BLaER1 (cell line): ENCODE measurements around the gene EFNA5.

ENCODE experiments used
- H3K27ac ChIP-seq: shearing (Covaris generic); formaldehyde crosslinking; 2 replicates; pipeline ENCODE4 v1.8.1; 2022
- H3K27me3 ChIP-seq: shearing (Covaris generic); formaldehyde crosslinking; 2 replicates; pipeline ENCODE4 v1.8.1; 2022
- H3K36me3 ChIP-seq: shearing (Covaris generic); formaldehyde crosslinking; 2 replicates; pipeline ENCODE4 v1.8.1; 2022
- H3K4me1 ChIP-seq: shearing (Covaris generic); formaldehyde crosslinking; 2 replicates; pipeline ENCODE4 v1.8.1; 2022
- H3K4me2 ChIP-seq: shearing (Covaris generic); formaldehyde crosslinking; 2 replicates; pipeline ENCODE4 v1.8.1; 2022
- H3K4me3 ChIP-seq: shearing (Covaris generic); formaldehyde crosslinking; 2 replicates; pipeline ENCODE4 v1.8.1; 2022
- H3K9ac ChIP-seq: shearing (Covaris generic); formaldehyde crosslinking; 2 replicates; pipeline ENCODE4 v1.8.1; 2022
- H3K9me3 ChIP-seq: shearing (Covaris generic); formaldehyde crosslinking; 2 replicates; pipeline ENCODE4 v1.8.1; 2022
- H4K20me1 ChIP-seq: shearing (Covaris generic); formaldehyde crosslinking; 2 replicates; pipeline ENCODE4 v1.8.1; 2022
- Cebpa-rat ChIP-seq: shearing (Covaris generic); IDR thresholded peaks from 2 replicates; pipeline ENCODE4 v1.8.1; 2022

The EFNA5 gene

GRCh38 chr5:107666051-107666655 is 4.6 kb downstream of the EFNA5 start:
- H3K4me2 ChIP-seq: no peak overlapping the region
- H3K27ac ChIP-seq: no peak overlapping the region
- no peak for TF ChIP-seq Cebpa-rat
- H3K4me1 ChIP-seq: peaks cover 16% of the 10 kb centered on the region
- H3K36me3 ChIP-seq: no peaks in the 10 kb centered on the region
- H3K9ac ChIP-seq: no peak overlapping the region
- no peak overlapping the region for H3K4me3 ChIP-seq
- H3K27me3 ChIP-seq: peaks cover 32% of the 10 kb centered on the region
- H3K9me3 ChIP-seq: no peaks in the 10 kb centered on the region; the same call in 1 of the 2 replicates
- H4K20me1 ChIP-seq: peaks cover 21% of the 10 kb centered on the region

GRCh38 chr5:107665036-107665570 is 5.6 kb downstream of the EFNA5 start:
- H3K9ac ChIP-seq: no peak overlapping the region
- H3K4me2 ChIP-seq: no peak overlapping the region
- no peak overlapping the region for H3K27ac ChIP-seq
- peaks cover 22% of the 10 kb centered on the region for H3K27me3 ChIP-seq
- H3K36me3 ChIP-seq: no peaks in the 10 kb centered on the region
- H3K4me1 ChIP-seq: peaks cover 6% of the 10 kb centered on the region
- no peak overlapping the region for H3K4me3 ChIP-seq
- no peak for TF ChIP-seq Cebpa-rat
- no peaks in the 10 kb centered on the region; the same call in 1 of the 2 replicates for H3K9me3 ChIP-seq
- peaks cover 10% of the 10 kb centered on the region for H4K20me1 ChIP-seq

GRCh38 chr5:107663697-107664096 is 7.0 kb downstream of the EFNA5 start:
- no peak overlapping the region for H3K9ac ChIP-seq
- H3K27me3 ChIP-seq: peaks cover 8% of the 10 kb centered on the region
- H3K4me1 ChIP-seq: no peaks in the 10 kb centered on the region
- H3K4me2 ChIP-seq: no peak overlapping the region
- no peak for TF ChIP-seq Cebpa-rat
- no peak overlapping the region for H3K27ac ChIP-seq
- no peak overlapping the region for H3K4me3 ChIP-seq
- H4K20me1 ChIP-seq: no peaks in the 10 kb centered on the region
- no peaks in the 10 kb centered on the region for H3K36me3 ChIP-seq
- H3K9me3 ChIP-seq: no peaks in the 10 kb centered on the region

- no peak overlapping the region for H3K4me3 ChIP-seq
- H3K9me3 ChIP-seq: no peaks in the 10 kb centered on the region
- TF ChIP-seq Cebpa-rat: no peak
- no peaks in the 10 kb centered on the region for H3K27me3 ChIP-seq
- H3K4me1 ChIP-seq: no peaks in the 10 kb centered on the region
- no peak overlapping the region for H3K27ac ChIP-seq
- H3K4me2 ChIP-seq: no peak overlapping the region
- H4K20me1 ChIP-seq: no peaks in the 10 kb centered on the region
- H3K36me3 ChIP-seq: no peaks in the 10 kb centered on the region
- H3K9ac ChIP-seq: no peak overlapping the region
These were observed 9.1 kb downstream of the EFNA5 start for GRCh38 chr5:107661650-107662044.

- Histone ChIP-seq H3K4me1 (no peaks in the 10 kb centered on the region), H3K9me3 (no peaks in the 10 kb centered on the region), H3K4me3 (no peak overlapping the region), H3K36me3 (no peaks in the 10 kb centered on the region), H3K4me2 (no peak overlapping the region), H3K27me3 (no peaks in the 10 kb centered on the region), H4K20me1 (no peaks in the 10 kb centered on the region), H3K9ac (no peak overlapping the region), H3K27ac (no peak overlapping the region)
- no peak for TF ChIP-seq Cebpa-rat
These were observed 9.6 kb downstream of the EFNA5 start for GRCh38 chr5:107661038-107661649.

GRCh38 chr5:107658528-107658927 is 12.2 kb downstream of the EFNA5 start:
- Histone ChIP-seq H3K4me1 (no peaks in the 10 kb centered on the region), H3K4me2 (no peak overlapping the region)

GRCh38 chr5:107655831-107656230 is 14.9 kb downstream of the EFNA5 start:
- no peak overlapping the region for H3K27ac ChIP-seq
- H3K27me3 ChIP-seq: no peaks in the 10 kb centered on the region
- H4K20me1 ChIP-seq: no peaks in the 10 kb centered on the region
- no peaks in the 10 kb centered on the region for H3K9me3 ChIP-seq
- H3K4me3 ChIP-seq: no peak overlapping the region
- no peak overlapping the region for H3K9ac ChIP-seq
- H3K4me1 ChIP-seq: no peaks in the 10 kb centered on the region
- no peak overlapping the region for H3K4me2 ChIP-seq
- no peaks in the 10 kb centered on the region for H3K36me3 ChIP-seq
- no peak for TF ChIP-seq Cebpa-rat

More at GRCh38 chr5:107658528-107658927, 12.2 kb downstream of the EFNA5 start:
- Histone ChIP-seq H3K4me3 (no peak overlapping the region), H3K36me3 (no peaks in the 10 kb centered on the region), H3K27me3 (no peaks in the 10 kb centered on the region), H3K9ac (no peak overlapping the region), H3K27ac (no peak overlapping the region), H4K20me1 (no peaks in the 10 kb centered on the region), H3K9me3 (no peaks in the 10 kb centered on the region)
- no peak for TF ChIP-seq Cebpa-rat

- H3K4me2 ChIP-seq: no peak overlapping the region
- H3K27ac ChIP-seq: no peak overlapping the region
- TF ChIP-seq Cebpa-rat: no peak
- no peaks in the 10 kb centered on the region for H3K36me3 ChIP-seq
- H3K4me1 ChIP-seq: no peaks in the 10 kb centered on the region
- no peaks in the 10 kb centered on the region for H3K9me3 ChIP-seq
- no peak overlapping the region for H3K9ac ChIP-seq
- no peak overlapping the region for H3K4me3 ChIP-seq
- no peaks in the 10 kb centered on the region for H3K27me3 ChIP-seq
- H4K20me1 ChIP-seq: no peaks in the 10 kb centered on the region
These were observed 15.9 kb downstream of the EFNA5 start for GRCh38 chr5:107654827-107655226.

- no peak overlapping the region for H3K27ac ChIP-seq
- no peak for TF ChIP-seq Cebpa-rat
- H3K4me2 ChIP-seq: no peak overlapping the region
- no peaks in the 10 kb centered on the region for H3K27me3 ChIP-seq
- H3K4me3 ChIP-seq: no peak overlapping the region
- no peaks in the 10 kb centered on the region for H4K20me1 ChIP-seq
- H3K4me1 ChIP-seq: no peaks in the 10 kb centered on the region
- H3K9ac ChIP-seq: no peak overlapping the region
- H3K9me3 ChIP-seq: no peaks in the 10 kb centered on the region
- no peaks in the 10 kb centered on the region for H3K36me3 ChIP-seq
These were observed 17.1 kb downstream of the EFNA5 start for GRCh38 chr5:107653685-107654084.

- Histone ChIP-seq H3K4me1 (no peaks in the 10 kb centered on the region), H3K4me3 (no peak overlapping the region), H3K9ac (no peak overlapping the region), H3K36me3 (no peaks in the 10 kb centered on the region), H3K27ac (no peak overlapping the region), H3K4me2 (no peak overlapping the region), H3K9me3 (no peaks in the 10 kb centered on the region), H3K27me3 (no peaks in the 10 kb centered on the region), H4K20me1 (no peaks in the 10 kb centered on the region)
- no peak for TF ChIP-seq Cebpa-rat
These were observed 17.7 kb downstream of the EFNA5 start for GRCh38 chr5:107652839-107653607.
